Right lobe of liver (tissue), 6 donors: ENCODE measurements around the gene RPS2. TPM values are rescaled to one million over a fixed set of nuclear protein-coding genes. Genes with fewer than 3 reads are reported as not detected.

Experiments used
- ATAC-seq, 4 donors: fragments of 200-7000 bp; cut with Tn5 transposase; one replicate each; pipeline ENCODE4 v1.9.1; 2020; ENCODE audit warnings: mild to moderate bottlenecking in 4 of 4, moderate library complexity in 4 of 4
- DNase-seq, 3 donors: peaks; one replicate each; pipeline ENCODE4 v3.0.0-alpha.2; 2020
- H3K27ac ChIP-seq, 3 donors: fragments of 200-600 bp; one replicate each; pipeline ENCODE4 v1.8.0; 2022
- H3K27me3 ChIP-seq, 2 donors: fragments of 200-600 bp; one replicate each; pipeline ENCODE4 v1.8.0; 2022
- H3K36me3 ChIP-seq, 4 donors: fragments of 200-600 bp; sonication (generic) in 1 of 4; one replicate each; pipeline versions ENCODE4 v1.5.1 to v1.8.0; 2017 to 2022; ENCODE audit warnings: control low read depth in 1 of 4
- H3K4me1 ChIP-seq, 4 donors: fragments of 200-600 bp; sonication (generic) in 1 of 4; one replicate each; pipeline versions ENCODE4 v1.5.1 to v1.8.0; 2017 to 2022; ENCODE audit warnings: control low read depth in 1 of 4
- H3K4me3 ChIP-seq, 3 donors: fragments of 200-600 bp; one replicate each; pipeline ENCODE4 v1.8.0; 2022
- H3K9me3 ChIP-seq, 4 donors: fragments of 200-600 bp; sonication (generic) in 1 of 4; one replicate each; pipeline versions ENCODE4 v1.5.1 to v1.8.0; 2017 to 2022; ENCODE audit warnings: control low read depth in 1 of 4
- POLR2A ChIP-seq: fragments of 450-650 bp; IDR thresholded peaks from one replicate; pipeline ENCODE4 v1.6.1; 2017; ENCODE audit warnings: antibody characterized with exemption, mild to moderate bottlenecking
- WGBS: methylation state at CpG from one replicate; pipeline ENCODE4 v1.1.6; 2018; ENCODE audit warnings: low coverage, low lambda C conversion rate; ENCODE audit not compliant: insufficient coverage; ENCODE audit errors: missing lambda C conversion rate; 5-methylcytosine and 5-hydroxymethylcytosine counted together
- intact Hi-C, 2 donors: fragments of 100-400 bp; cut with DNase I; formaldehyde crosslinking; loops; one replicate each; pipeline versions ENCODE4 v1.11.2 to v1.14.1; 2022
- total RNA-seq, 6 experiments: library from RNA; depleted of rRNA in 2 of 6; stranded (reverse); fragments of >200 nt in 2 of 6; fragmentation: NEBNext Ultra II Directional in 3 of 6; extraction: Animal tissue kit (Norgen Biotek cat#: 25700) in 3 of 6; gene quantifications; one replicate each; pipeline versions ENCODE4 v1.1.0 to v1.2.4, GENCODE V29; 2016 to 2023
- TF ChIP-seq, protein P1 (sequence below), 4 donors: fragments of 200-600 bp in 3 of 4; fragments of 450-650 bp in 1 of 4; IDR thresholded peaks; one replicate each; pipeline versions ENCODE4 v1.5.1 to v1.8.0; 2016 to 2022; ENCODE audit warnings: antibody characterized with exemption in 4 of 4, mild to moderate bottlenecking in 2 of 4
- donor health status: DM: no; HTN: yes; CAD: no.
- donor health status: DM: no; HTN: no; CAD: no.
- donor health status: DM: no; HTN: no; CAD: no.
- donor health status: DM: no; HTN: yes; CAD: no.
- donor health status: DM: no; HTN: yes; CAD: no.

RPS2 gene
- total RNA-seq, 6 experiments from 2014 or later: 451 to 1,052 (median 541) TPM

DNA sequence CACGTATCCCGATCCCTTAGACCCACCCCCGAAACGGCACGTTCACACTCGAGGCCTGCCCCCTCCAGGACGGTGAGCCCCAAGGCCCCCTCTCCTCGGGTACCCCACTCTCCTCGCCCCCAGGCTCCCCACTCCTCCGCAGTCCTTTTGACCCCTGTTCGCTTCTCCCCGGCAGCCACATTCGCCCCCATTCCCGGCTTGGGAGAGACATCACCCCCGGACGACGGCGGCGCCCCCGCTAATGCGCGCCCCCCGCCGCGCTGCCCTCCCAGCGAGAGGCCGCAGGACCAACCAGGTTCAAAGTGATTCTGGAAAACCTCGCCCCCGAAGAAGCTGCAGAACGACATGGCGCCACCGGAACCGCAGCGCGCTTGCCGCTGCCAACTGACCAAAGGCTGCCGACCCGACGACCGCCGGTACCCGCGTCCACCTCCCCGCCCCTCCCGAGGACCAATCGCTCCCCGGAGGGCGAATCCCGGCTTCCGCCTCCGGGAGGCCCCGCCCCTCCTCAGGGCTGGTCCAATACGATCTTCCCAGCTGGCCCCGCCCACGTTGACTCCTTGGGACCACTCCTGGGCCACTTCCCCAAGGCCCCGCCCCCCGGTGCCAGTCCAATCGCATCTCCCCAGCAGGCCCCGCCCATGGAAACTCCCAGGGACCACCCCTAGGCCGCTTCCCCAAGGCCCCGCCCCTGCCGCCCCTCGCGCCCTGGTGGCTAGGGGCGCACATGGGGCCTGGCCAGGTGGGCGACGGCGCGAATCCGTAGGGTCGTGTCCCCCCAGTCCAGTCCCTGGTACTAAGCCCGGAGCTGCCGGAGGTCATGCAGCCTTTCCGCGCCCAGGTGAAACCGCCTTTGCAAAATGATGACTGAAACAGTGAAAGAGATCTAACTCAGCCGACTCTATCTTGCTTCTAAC, 21.6 kb downstream of the RPS2 start, which contains the start of gene MSRB1:
TSS of gene MSRB1 (minus strand) at position 390 of the 917 bp plus-strand sequence. CDS start at position 347, 43 bp downstream.
- intact Hi-C loops: no loop called here
- H3K4me3 ChIP-seq: peak within 1 kb of the TSS; percentile 75 to 83 (median 79)
- peak; percentile 81 to 92 (median 86) for ATAC-seq

DNA sequence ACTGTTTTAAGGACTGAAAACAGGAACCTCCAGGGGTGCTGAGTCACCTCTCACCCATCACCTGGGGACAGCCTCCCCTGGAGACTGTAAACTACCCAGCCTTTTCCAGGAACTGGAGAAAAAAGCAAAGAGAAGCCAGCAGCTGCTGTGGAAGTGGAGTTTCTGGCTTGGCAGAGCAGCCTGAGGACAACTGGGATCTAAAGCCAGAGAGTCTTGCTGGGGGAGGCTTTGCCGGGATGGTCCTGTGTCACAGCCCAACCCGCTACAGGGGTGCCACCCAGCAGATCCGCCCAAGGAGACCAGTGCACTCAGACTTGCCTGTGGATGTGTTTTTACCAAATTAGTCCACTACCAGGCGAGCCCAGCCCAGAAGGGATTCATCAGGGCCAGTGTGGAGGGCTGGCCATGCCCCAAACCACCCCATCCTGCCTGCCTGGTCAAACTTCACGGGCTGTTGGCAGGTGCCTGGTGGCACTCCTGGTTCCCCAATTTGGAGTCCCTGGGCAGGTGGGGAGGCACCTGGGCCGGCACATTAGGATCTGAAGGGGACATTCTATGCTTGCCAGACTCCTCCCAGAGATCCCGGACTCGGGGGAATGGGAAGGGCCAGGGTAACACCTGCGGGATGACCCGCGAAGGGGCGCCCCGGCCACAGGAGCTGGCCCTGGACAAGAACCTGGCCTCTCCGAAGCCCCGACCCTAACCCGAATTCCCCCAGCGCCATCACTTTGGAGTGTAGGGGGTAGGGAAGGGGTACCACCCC, 22.4 kb downstream of the RPS2 start:
- intact Hi-C loops: no loop called here
- WGBS: 3% methylated on average over 9 of the region's 17 CpGs
- Histone ChIP-seq H3K4me1 (peaks cover 0 to 48% (median 16%) of the 10 kb centered on the region in 4 donors), H3K9me3 (no peaks in the 10 kb centered on the region), H3K27me3 (no peaks in the 10 kb centered on the region), H3K36me3 (peaks cover 0 to 35% (median 13%) of the 10 kb centered on the region in 4 donors), H3K4me3 (peak overlapping the region; percentile 75 to 83 (median 79)), H3K27ac (peak overlapping the region; percentile 66 to 85 (median 73))
- DNase-seq: peak in 1 of 3 donors; percentile 69
- ATAC-seq: peak in 3 of 4 donors; percentile 2 to 11 (median 3)
- TF ChIP-seq, protein P1, sequence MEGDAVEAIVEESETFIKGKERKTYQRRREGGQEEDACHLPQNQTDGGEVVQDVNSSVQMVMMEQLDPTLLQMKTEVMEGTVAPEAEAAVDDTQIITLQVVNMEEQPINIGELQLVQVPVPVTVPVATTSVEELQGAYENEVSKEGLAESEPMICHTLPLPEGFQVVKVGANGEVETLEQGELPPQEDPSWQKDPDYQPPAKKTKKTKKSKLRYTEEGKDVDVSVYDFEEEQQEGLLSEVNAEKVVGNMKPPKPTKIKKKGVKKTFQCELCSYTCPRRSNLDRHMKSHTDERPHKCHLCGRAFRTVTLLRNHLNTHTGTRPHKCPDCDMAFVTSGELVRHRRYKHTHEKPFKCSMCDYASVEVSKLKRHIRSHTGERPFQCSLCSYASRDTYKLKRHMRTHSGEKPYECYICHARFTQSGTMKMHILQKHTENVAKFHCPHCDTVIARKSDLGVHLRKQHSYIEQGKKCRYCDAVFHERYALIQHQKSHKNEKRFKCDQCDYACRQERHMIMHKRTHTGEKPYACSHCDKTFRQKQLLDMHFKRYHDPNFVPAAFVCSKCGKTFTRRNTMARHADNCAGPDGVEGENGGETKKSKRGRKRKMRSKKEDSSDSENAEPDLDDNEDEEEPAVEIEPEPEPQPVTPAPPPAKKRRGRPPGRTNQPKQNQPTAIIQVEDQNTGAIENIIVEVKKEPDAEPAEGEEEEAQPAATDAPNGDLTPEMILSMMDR (IDR thresholded peaks at IDR 0.05): no peak
- TF ChIP-seq POLR2A: no peak

More for the DNA sequence above, 21.6 kb downstream of the RPS2 start, which contains the start of gene MSRB1:
- peaks cover 0 to 26% (median 9%) of the 10 kb centered on the region in 4 donors for H3K36me3 ChIP-seq
- H3K4me1 ChIP-seq: peaks cover 0 to 43% (median 15%) of the 10 kb centered on the region in 4 donors
- DNase-seq: peak; percentile 100
- TF ChIP-seq, protein P1 (IDR thresholded peaks at IDR 0.05): no peak
- TF ChIP-seq POLR2A: peak; percentile 99
- WGBS: 0% methylated on average over 20 of the region's 77 CpGs
- H3K9me3 ChIP-seq: no peaks in the 10 kb centered on the region
- no peaks in the 10 kb centered on the region for H3K27me3 ChIP-seq
- peak within 1 kb of the TSS; percentile 66 to 85 (median 73) for H3K27ac ChIP-seq

DNA sequence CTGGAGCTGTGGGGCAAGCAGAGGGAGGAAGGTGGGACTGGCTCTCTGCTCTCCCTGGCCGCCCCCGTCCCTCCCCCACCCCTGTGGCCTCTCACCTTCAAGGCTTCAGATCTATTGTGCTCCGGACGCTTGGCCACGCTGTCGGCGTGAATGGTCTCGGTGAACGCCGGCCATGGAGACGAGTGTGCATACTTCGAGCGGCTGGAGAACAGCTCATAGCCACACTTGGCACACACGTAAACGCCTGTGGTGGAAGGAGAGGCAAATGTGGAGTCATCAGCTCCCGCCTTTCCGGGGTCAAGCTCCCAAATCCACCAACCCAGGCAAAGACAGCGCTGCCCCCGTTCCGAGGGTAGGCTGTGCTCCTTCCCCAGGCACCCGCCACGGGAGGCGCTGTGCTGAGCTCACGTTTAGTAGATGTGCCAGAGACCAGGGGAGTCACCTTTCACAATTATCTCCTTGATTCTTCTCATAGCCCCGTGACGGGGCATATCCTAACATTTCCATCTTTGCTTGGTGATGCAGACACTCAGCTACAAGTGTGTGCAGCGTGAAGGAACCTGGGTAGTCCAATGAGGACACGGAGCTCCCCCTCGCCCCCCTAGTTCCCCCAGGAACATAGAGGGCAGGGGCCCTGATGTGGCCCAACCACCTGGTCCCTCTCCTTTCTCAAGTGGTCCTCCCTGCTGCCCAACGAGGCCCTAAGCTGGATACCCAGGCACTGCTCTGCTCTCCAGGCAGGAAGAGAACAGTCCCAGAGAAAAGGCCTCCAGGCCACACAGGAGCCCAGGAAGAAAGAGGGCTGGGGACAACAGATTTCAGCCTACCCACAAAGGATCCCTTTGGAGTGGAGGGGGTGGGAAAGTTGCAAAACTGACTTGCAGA, 23.2 kb downstream of the RPS2 start:
- peak; percentile 27 to 48 (median 44) for ATAC-seq
- peak overlapping the region; percentile 75 to 83 (median 79) for H3K4me3 ChIP-seq

More for the DNA sequence above, 23.2 kb downstream of the RPS2 start:
- Histone ChIP-seq H3K27ac (peak overlapping the region; percentile 36 to 85 (median 73)), H3K9me3 (no peaks in the 10 kb centered on the region), H3K4me1 (peaks cover 0 to 48% (median 16%) of the 10 kb centered on the region in 4 donors), H3K27me3 (no peaks in the 10 kb centered on the region), H3K36me3 (peaks cover 0 to 41% (median 17%) of the 10 kb centered on the region in 4 donors)
- 6% methylated on average over 10 of the region's 30 CpGs for WGBS
- intact Hi-C loops: no loop called here
- TF ChIP-seq POLR2A: no peak
- TF ChIP-seq, protein P1 (IDR thresholded peaks at IDR 0.05): peak; percentile 46 to 60 (median 52)
- peak; percentile 78 to 82 (median 80) for DNase-seq
